OCI-LY1 (cell line): ENCODE measurements around the gene SEMA6D.

Source experiments
- H2AFZ ChIP-seq: fragments of 200-600 bp; sonication (generic), shearing (Covaris generic); 2 replicates; pipeline ENCODE4 v1.6.0; 2014; ENCODE audit warnings: antibody characterized with exemption, mild to moderate bottlenecking, low read length
- H3F3A ChIP-seq: fragments of 200-600 bp; sonication (generic), shearing (Covaris generic); 2 replicates; pipeline ENCODE4 v1.6.0; 2014; ENCODE audit warnings: mild to moderate bottlenecking, antibody characterized with exemption, low read length, moderate library complexity; ENCODE audit not compliant: insufficient read depth
- H3K27ac ChIP-seq: fragments of 200-600 bp; sonication (generic); 2 replicates; pipeline ENCODE4 v1.5.1; 2014; ENCODE audit warnings: low read length, mixed run types, mild to moderate bottlenecking, low read depth; ENCODE audit not compliant: poor library complexity, severe bottlenecking
- H3K27me3 ChIP-seq: fragments of 200-600 bp; sonication (generic); 2 replicates; pipeline ENCODE4 v1.6.0; 2014; ENCODE audit warnings: antibody characterized with exemption, mild to moderate bottlenecking, low read length, moderate library complexity; ENCODE audit not compliant: insufficient read depth
- H3K36me3 ChIP-seq: fragments of 200-600 bp; sonication (generic); 2 replicates; pipeline ENCODE4 v1.6.1; 2014; ENCODE audit warnings: mild to moderate bottlenecking, antibody characterized with exemption, low read length, moderate library complexity, mixed read lengths; ENCODE audit not compliant: insufficient read depth
- H3K4me1 ChIP-seq: fragments of 200-600 bp; sonication (generic); 2 replicates; pipeline ENCODE4 v1.5.1; 2014; ENCODE audit warnings: mild to moderate bottlenecking, low read length, moderate library complexity; ENCODE audit not compliant: insufficient read depth, severe bottlenecking
- H3K4me2 ChIP-seq: fragments of 200-600 bp; sonication (generic), shearing (Covaris generic); 2 replicates; pipeline ENCODE4 v1.6.1; 2014; ENCODE audit warnings: low read length
- H3K4me3 ChIP-seq: fragments of 200-600 bp; sonication (generic); 2 replicates; pipeline ENCODE4 v1.5.1; 2014; ENCODE audit warnings: low read length, low read depth, mild to moderate bottlenecking, mixed read lengths; ENCODE audit not compliant: poor library complexity, severe bottlenecking
- H3K79me2 ChIP-seq: fragments of 200-600 bp; shearing (Covaris generic); 2 replicates; pipeline ENCODE4 v1.6.1; 2016; ENCODE audit warnings: mixed run types, low read length, mixed read lengths; ENCODE audit not compliant: insufficient read depth
- H3K9ac ChIP-seq: fragments of 200-600 bp; sonication (generic), shearing (Covaris generic); 2 replicates; pipeline ENCODE4 v1.6.1; 2014; ENCODE audit warnings: mild to moderate bottlenecking, low read length, mixed read lengths
- H3K9me2 ChIP-seq: fragments of 200-600 bp; sonication (generic), shearing (Covaris generic); 2 replicates; pipeline ENCODE4 v1.6.1; 2014; ENCODE audit warnings: low read depth, mild to moderate bottlenecking, low read length, mixed read lengths
- H3K9me3 ChIP-seq: fragments of 200-600 bp; shearing (Covaris generic); 2 replicates; pipeline ENCODE4 v1.6.1; 2014; ENCODE audit warnings: low read length, mixed read lengths
- H4K20me1 ChIP-seq: fragments of 200-600 bp; sonication (generic), shearing (Covaris generic); 2 replicates; pipeline ENCODE4 v1.6.0; 2016; ENCODE audit warnings: mild to moderate bottlenecking, low read length; ENCODE audit not compliant: insufficient read depth
- EZH2 ChIP-seq: fragments of 200-600 bp; sonication (generic), shearing (Covaris generic); IDR thresholded peaks from 2 replicates; pipeline ENCODE4 v1.8.0; 2017; ENCODE audit warnings: borderline replicate concordance, mixed run types, mild to moderate bottlenecking, antibody characterized with exemption, low read length, moderate library complexity, mixed read lengths
- TF ChIP-seq, protein P1 (sequence below): fragments of 200-600 bp; sonication (generic), shearing (Covaris generic); IDR thresholded peaks from 2 replicates; pipeline ENCODE4 v1.5.1; 2017; ENCODE audit warnings: mild to moderate bottlenecking, antibody characterized with exemption, low read length, moderate library complexity, mixed read lengths

SEMA6D gene

DNA sequence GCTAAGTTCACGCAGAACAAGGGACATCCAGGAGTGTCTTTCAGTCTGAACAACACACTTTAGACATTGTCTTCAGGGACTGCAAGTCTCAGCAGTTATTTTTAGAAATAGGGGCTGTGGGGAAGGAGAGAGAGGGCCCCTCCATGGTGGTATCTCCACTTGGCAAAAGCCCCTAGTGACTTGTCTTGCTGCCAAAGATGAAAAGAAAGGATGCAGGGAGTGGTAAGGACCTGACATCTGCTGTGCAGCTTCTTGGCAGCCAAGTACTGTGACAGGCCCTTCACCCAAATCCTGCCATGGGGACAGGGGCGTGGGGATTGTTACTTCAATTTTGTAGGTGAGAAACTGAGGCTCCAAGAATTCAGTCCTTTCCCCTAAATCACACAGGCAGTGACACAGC, 21.0 kb upstream of the SEMA6D start:
- Histone ChIP-seq H3K4me1 (no peaks in the 10 kb centered on the region), H4K20me1 (no peaks in the 10 kb centered on the region), H3K36me3 (no peaks in the 10 kb centered on the region), H3K4me2 (no peak overlapping the region), H3K9me2 (no peaks in the 10 kb centered on the region), H3K4me3 (no peak overlapping the region), H3K9me3 (no peaks in the 10 kb centered on the region), H2AFZ (no peak overlapping the region), H3F3A (no peaks in the 10 kb centered on the region), H3K27me3 (no peaks in the 10 kb centered on the region), H3K27ac (no peak overlapping the region), H3K9ac (no peak overlapping the region), H3K79me2 (no peaks in the 10 kb centered on the region)
- no peak for TF ChIP-seq EZH2
- TF ChIP-seq, protein P1, sequence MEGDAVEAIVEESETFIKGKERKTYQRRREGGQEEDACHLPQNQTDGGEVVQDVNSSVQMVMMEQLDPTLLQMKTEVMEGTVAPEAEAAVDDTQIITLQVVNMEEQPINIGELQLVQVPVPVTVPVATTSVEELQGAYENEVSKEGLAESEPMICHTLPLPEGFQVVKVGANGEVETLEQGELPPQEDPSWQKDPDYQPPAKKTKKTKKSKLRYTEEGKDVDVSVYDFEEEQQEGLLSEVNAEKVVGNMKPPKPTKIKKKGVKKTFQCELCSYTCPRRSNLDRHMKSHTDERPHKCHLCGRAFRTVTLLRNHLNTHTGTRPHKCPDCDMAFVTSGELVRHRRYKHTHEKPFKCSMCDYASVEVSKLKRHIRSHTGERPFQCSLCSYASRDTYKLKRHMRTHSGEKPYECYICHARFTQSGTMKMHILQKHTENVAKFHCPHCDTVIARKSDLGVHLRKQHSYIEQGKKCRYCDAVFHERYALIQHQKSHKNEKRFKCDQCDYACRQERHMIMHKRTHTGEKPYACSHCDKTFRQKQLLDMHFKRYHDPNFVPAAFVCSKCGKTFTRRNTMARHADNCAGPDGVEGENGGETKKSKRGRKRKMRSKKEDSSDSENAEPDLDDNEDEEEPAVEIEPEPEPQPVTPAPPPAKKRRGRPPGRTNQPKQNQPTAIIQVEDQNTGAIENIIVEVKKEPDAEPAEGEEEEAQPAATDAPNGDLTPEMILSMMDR = no peak

DNA sequence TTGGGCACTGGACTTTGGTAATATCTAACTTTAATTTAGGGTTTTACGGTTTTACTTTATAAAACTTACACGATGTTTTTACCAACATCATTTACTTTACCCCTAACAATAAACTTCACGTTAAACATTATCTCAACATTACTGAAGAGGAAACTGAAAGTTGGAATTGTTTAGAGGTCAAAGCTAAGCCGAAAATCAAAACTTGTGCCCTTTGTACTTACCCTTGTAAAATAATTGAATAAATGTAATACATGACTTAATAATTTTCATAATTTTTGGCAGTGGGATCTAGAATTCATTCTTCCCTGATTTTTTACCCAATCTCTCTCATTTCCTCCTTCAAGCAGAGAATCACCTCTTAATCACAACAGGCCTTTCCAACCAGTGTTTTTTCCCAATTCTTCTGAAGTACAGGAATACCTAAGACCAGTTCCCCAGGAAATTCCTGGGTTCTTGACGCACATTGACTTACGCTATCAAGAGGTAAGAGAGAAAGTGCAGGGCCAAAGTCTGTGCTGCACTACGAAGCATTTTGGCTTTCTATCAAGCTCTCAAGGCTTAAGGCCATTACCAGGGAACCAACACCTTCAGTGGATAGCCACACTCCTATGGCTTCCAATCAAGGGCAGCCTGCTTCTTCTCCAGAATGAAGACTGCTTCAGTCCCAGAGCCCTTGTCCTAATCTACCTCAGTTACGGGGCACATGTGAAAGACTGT, 11.9 kb upstream of the SEMA6D start:
- Histone ChIP-seq H3K9me2 (no peaks in the 10 kb centered on the region), H3K27ac (no peak overlapping the region), H3K9me3 (no peaks in the 10 kb centered on the region), H3K4me3 (no peak overlapping the region), H3K4me2 (no peak overlapping the region), H2AFZ (no peak overlapping the region), H4K20me1 (no peaks in the 10 kb centered on the region), H3K4me1 (no peaks in the 10 kb centered on the region), H3F3A (no peaks in the 10 kb centered on the region), H3K36me3 (no peaks in the 10 kb centered on the region), H3K27me3 (no peaks in the 10 kb centered on the region), H3K9ac (no peak overlapping the region), H3K79me2 (no peaks in the 10 kb centered on the region)
- TF ChIP-seq, protein P1 = no peak
- no peak for TF ChIP-seq EZH2

DNA sequence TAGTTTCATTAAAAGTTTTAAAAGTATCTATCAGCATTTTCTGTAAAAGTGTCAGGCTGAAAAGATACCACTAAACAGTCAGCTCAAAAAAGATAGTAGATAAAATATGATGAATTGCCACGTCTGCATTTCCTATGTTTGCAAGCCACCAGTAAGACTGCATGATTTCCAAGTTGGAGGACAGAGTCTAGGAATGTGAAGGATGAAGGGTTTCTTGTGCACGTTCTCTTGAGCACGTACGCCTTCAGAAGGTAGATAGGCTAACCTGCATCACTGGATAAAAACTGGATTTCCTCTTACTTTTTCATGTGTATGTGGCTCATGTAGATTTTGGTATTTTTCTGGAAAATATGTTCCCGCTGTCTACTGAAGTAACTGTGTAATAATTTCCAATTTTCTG, 9.9 kb upstream of the SEMA6D start:
- Histone ChIP-seq H3K9me2 (no peaks in the 10 kb centered on the region), H3K79me2 (no peaks in the 10 kb centered on the region), H2AFZ (no peak overlapping the region), H3K9me3 (no peaks in the 10 kb centered on the region), H3K27me3 (no peaks in the 10 kb centered on the region), H3K9ac (no peak overlapping the region), H3K4me1 (no peaks in the 10 kb centered on the region), H3K4me2 (no peak overlapping the region), H3K36me3 (no peaks in the 10 kb centered on the region), H4K20me1 (no peaks in the 10 kb centered on the region), H3K27ac (no peak overlapping the region), H3K4me3 (no peak overlapping the region), H3F3A (no peaks in the 10 kb centered on the region)
- TF ChIP-seq, protein P1 = no peak
- TF ChIP-seq EZH2 = no peak
